HG03064 (cell line): ENCODE measurements around the gene FOXO1.
A peak's percentile ranks its signal among the peaks of the same experiment; 100 is the strongest.

ENCODE experiments used
- ATAC-seq: cut with Tn5 transposase; IDR thresholded peaks from one replicate; pipeline ENCODE4 v1.9.1; 2021; ENCODE audit warnings: low read depth; ENCODE audit not compliant: unreplicated experiment

FOXO1 gene

GRCh38 chr13:40517486-40518480, 148.7 kb downstream of the FOXO1 start:
- peak; percentile 61 for ATAC-seq

GRCh38 chr13:40515702-40516101, 150.7 kb downstream of the FOXO1 start:
- no peak for ATAC-seq

GRCh38 chr13:40514802-40515201, 151.6 kb downstream of the FOXO1 start:
- ATAC-seq = no peak

- no peak for ATAC-seq
Observed at GRCh38 chr13:40509876-40510275, 156.6 kb downstream of the FOXO1 start.

GRCh38 chr13:40508767-40509342, 157.6 kb downstream of the FOXO1 start:
- ATAC-seq = no peak

- ATAC-seq = no peak
Observed at GRCh38 chr13:40508127-40508526, 158.3 kb downstream of the FOXO1 start.

GRCh38 chr13:40506592-40507446, 159.6 kb downstream of the FOXO1 start:
- ATAC-seq = no peak
